HG03571 (cell line): ENCODE measurements around the gene ENTPD1.
"Not testable (repeated sequence)": the region's sequence is repeated elsewhere in the genome, so short reads cannot be mapped to it uniquely, and the experiment has no call there.

Source experiments
- ATAC-seq: cut with Tn5 transposase; IDR thresholded peaks from one replicate; pipeline ENCODE4 v1.9.1; 2021; ENCODE audit not compliant: unreplicated experiment

The ENTPD1 gene

GRCh38 chr10:95756809-95757684 lies 1.1 kb downstream of the ENTPD1 start:
- no peak for ATAC-seq

- peak; percentile 38 for ATAC-seq
Measured at GRCh38 chr10:95758351-95759025, 2.5 kb downstream of the ENTPD1 start.

DNA sequence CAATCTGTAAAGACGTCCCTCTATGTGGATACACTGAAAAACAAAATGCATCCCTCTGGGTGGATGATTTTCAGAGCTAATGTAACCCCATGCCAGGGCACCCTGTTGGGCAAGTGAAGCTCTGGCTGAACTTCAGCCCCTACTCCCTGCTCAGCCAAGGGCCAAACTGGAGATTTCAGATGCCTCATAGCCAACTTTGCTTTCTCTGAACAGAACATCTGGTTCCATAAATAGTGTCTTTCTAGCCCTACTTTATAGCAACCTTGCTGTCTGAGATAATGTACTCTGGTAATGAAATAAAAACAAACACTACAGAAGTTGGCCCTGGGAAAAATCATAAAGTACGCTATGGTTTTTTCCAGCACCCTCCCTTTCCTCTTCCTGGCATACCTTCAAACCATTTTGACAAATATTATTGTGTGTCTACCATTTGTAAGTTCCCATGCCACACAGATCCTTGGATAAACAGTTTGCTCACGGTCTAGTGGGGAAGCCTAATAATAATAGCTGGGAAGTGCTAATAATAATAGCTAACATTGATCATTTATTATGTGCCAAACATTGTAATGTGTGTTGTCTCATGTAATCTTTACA lies 3.4 kb downstream of the ENTPD1 start:
- no peak for ATAC-seq

DNA sequence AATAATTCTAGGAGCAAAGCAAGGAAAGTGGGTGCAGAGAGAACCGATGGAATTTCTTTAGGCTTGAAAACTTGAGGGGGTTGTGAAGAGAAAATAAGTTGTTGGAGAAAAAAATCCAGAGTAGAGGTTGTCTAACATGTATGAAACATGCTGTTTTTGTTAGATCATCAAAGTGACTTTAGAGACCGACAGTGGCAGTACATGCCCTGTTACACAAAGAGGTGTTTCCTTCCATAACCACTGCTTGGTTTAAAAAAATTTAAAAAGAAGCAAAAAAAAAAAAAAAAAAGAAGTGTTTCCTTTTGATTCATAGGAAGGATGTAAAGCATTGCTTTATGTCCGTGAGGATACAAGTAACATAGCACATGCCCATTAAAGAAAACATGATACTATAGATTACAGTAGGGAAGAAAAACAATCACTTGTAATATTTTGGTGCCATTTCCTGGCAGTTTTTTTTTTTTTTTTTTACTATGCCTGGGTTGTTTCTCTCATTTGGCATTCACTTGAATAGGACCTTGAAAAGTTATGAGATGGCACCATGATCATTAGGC lies 6.1 kb downstream of the ENTPD1 start:
- no peak for ATAC-seq

DNA sequence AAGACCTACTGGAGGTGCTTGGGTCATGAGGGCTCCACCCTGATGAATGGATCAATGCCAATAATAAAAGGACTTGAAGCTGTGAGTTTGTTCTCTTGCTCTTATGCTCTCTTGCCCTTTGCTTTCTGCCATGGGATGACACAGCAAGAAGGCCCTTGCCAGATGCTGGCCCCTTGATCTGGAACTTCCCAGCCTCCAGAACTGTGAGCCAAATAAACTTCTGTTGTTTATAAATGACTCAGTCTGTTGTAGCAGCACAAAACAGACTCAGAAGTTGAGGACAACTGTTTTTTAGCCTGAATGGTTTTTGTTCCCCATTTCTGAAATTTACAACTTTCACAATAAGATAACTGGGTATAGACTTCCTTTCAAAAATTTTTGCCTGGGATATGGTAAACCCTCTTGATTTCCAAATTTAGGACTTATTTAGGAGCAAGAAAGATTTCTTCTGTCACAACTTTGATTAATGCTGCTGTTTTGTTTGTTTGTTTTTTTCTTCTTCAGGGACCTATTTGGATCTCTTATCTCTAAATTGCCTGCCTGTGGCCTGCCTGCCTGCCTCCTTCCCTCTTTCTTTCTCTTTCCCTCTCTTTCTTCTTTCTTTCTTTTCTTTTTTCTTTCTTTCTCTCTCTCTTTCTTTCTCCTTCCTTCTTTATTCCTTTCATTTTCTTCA lies 12.1 kb downstream of the ENTPD1 start:
- peak; percentile 84 for ATAC-seq

DNA sequence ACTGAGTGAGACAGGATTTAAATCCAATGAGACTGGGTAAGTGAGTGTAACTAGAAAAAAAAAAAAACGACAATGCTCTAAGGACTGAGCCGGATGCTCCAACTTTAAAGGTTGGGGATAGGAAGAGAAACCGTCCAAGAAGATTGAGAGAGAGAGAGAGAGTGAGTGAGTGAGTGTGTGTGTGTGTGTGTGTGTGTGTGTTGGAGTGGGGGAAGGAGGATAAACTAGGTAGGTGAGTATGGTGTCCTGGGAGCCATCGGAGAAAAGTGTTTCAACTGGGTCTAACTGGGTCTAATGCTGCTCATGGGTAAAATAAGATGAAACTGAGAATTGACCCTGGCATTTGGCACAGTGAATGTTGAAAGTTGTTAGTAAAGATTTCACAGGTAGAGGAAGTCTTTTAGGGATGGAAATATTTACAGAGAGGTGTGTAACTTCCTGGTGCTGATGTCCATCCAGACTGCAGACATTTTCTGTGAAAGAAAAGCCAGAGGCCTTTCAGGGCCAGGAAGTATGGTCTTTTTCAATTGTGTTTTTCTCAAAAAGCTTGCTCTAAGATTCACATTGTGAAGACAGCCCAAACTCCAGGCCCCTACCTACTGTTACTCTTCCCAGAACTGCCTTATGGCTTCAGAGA lies 14.2 kb downstream of the ENTPD1 start:
- no peak for ATAC-seq

GRCh38 chr10:95773454-95773853 lies 17.5 kb downstream of the ENTPD1 start:
- ATAC-seq = not testable (repeated sequence)

- not testable (repeated sequence) for ATAC-seq
Measured at GRCh38 chr10:95777638-95778037, 21.7 kb downstream of the ENTPD1 start.

- ATAC-seq = no peak
Measured at GRCh38 chr10:95782318-95782717, 26.4 kb downstream of the ENTPD1 start.

GRCh38 chr10:95783741-95784140 lies 27.8 kb downstream of the ENTPD1 start:
- peak; percentile 44 for ATAC-seq

DNA sequence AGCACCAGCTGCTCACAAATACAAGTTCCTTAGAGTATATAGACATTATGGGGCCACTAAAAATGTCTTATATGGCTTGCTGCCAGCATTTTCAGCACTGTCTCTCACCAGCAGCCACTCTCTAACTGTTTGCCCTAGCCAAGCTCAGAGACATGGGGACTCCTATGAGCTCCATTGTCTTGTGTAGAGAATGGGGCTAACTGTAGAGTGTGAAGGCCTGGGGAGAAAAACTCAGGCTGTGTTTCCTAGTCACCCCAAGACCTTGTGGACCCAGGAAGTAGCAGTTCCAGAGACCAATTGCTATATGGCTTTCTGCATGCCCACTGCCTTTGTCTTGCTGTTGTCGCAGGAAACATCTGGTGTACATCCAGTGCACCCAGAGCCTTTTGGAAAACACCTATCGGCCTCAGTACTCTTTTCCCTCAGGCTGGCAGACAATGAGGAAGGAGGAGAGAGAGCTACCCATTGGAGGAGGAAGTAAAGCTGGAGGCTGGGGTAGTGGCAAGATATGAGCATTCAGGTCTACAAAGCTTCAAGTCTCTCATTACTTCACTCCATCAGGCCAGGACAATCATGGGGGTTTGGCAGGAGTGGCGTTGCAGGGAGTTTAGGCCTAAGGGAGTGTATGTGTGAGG lies 28.4 kb downstream of the ENTPD1 start:
- ATAC-seq = peak; percentile 9

DNA sequence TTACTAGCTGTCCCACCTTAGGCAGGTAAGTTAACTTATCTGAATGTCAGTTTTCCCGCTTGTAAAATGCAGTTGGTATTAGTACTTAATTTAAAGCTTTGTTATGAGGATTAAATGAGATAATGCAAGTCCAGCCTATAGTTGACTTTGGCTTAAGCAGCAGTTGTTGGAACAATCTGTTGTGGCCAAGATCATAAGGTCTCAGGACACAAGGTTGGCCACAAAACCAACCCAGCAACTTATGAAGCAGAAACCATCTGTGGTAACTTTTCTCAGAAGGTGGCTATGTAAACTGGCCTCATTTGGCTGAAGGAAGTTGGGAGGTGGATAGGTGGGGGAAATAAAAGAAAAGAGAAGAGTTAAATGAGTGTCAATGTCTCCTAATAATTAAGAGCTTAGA lies 29.4 kb downstream of the ENTPD1 start:
- ATAC-seq = peak; percentile 39

GRCh38 chr10:95785942-95786669 lies 30.1 kb downstream of the ENTPD1 start:
- ATAC-seq = no peak

- ATAC-seq = no peak
Measured at GRCh38 chr10:95787447-95787846, 31.5 kb downstream of the ENTPD1 start.

- ATAC-seq = no peak
Measured at GRCh38 chr10:95788830-95789229, 32.9 kb downstream of the ENTPD1 start.

DNA sequence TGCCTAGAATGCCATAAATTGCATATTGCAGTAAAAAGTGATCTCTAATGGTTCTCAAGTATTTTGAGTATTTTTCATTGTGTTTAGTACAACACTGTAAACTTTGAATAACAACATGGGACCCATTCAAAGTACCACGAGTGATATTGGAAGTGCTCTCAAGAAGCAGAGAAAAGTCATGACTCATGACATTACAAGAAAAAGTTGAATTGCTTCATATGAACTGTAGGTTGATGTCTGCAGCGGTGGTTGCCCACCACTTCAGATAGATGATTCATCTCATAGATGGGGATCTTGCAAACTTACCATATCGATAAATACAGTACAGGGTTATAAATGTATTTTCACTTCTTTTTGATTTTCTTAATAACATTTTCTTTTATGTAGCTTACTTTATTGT lies 33.9 kb downstream of the ENTPD1 start:
- ATAC-seq = no peak

DNA sequence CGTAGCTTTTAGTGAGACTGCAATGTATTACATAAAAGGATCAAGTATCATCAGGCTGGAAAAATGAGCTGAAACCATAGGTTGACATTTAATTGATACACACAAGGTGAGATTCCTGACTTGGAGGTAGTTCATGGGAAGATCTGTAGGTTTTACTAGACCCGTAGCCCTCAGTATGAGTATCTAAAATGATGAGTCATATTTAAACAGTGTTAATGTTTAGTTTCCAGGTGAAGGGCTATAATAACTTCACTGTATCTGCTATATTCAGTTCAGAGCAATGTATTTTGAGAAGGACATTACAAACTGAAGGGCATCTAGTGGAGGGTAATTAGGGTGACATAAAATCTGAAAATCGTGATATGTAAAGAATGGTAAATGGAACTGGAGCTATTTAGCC lies 35.0 kb downstream of the ENTPD1 start:
- peak; percentile 46 for ATAC-seq

GRCh38 chr10:95791425-95791979 lies 35.5 kb downstream of the ENTPD1 start:
- ATAC-seq = no peak

DNA sequence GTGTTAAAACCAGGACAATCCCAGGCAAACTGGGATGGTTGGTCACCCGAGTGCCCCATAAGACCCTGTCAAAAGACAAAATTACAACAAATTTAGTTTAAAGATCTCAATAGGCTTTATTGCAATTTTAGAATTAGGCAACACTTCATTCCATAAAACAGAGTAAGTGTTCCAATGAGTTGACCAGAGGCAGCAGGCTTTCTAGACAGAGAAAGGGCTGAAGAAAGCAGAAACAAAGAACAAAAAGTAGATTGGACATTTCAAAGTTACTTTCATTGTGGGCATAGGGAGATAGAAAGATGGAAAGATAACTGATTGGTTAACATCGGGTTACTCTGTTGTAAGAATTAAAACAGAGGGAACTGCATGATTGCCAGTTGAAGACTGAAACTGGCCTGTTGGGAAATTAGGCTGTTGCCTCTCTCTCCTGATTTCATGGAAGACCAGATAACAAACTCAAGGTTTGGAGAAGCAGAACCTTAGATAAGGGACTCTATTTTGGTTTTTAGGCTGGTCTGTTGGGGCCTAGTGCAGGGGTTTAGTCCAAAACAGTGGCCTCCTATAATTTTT lies 36.3 kb downstream of the ENTPD1 start:
- no peak for ATAC-seq
